HG02678 (cell line): ENCODE data around the gene MEG3.

Experiments used
- ATAC-seq: cut with Tn5 transposase; IDR thresholded peaks from one replicate; pipeline ENCODE4 v1.9.1; 2021; ENCODE audit warnings: mild to moderate bottlenecking, moderate library complexity; ENCODE audit not compliant: unreplicated experiment

Gene MEG3

DNA sequence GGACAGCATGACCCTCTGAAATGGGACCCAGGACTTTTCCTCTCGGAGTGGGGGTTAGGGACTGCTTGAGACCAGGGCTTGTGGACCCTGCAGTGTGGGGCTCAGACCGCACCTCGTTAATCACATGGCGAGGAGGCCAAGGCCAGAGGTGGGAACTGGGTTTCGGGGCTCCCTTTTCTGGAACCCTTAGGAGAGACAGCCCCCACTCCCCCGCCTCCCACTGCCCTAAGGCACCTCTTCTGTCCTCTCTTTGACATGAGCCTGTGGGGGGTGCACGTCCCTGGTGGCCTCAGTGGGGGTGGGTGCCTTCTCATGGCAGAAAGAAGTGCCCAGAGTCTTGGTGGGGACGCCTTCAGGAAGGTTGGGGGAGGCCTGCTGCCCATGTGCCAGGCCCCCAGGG is 53.3 kb downstream of the MEG3 start:
- ATAC-seq, result no peak

DNA sequence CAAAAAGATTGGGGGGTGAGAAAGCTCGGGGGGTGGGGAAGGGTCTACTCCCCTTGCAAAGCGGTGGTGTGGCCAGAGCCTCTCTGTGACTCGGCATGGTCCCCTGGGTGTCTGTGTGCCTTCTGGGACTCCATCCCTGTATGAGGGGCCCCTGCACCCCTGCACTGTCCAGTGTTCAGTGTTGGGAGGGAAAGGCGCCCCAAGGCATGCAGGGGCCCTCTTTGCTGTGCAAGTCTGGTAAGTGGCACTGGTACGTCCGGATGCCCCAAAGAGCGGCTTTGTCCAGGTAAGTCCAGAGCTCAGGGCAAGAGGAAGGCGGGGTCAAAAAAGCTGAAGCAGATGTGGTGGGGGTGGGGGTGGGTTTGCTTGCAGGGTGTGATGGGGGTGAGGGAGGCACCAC is 53.9 kb downstream of the MEG3 start:
- ATAC-seq, result no peak

DNA sequence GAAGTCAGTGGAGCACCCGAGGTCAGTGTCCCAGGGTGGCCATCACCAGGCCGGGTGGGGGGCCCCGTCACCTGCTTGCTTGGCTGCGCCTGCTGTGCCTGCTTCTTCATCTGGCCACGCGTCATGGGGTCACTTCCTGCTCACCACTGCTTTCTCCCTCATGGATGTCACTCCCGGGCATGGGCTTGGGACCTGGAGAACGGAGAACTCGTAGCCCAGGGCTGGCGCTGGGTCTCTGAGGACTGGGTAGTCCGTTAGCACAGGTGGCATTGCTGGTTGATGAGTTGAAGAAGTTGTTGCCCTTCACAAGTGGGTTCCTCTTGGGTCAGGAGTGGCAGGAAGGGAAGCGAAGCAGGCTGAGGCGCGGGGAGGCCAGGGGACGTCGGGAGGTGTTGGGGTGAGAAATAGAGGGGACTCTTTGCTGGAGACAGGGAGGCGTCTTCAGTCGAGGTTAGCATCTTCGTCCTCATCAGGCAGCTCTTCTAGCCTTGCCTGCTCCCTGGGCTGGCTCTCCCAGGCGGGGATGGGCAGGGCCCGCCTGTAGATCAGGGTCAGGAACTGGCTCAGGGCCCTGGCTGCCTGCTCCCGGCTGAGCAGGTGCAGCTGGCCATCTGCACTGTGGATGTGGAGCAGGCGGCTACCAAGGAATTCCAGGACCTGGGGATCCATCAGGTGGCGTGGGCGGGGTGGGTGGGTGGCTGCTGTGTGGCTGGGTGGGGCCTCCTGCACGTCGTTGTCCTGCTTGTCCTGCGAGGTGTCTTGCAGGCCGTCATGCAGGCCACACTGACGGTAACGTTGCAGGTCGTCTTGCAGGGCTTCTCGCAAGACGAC is 54.6 kb downstream of the MEG3 start:
- no peak for ATAC-seq

DNA sequence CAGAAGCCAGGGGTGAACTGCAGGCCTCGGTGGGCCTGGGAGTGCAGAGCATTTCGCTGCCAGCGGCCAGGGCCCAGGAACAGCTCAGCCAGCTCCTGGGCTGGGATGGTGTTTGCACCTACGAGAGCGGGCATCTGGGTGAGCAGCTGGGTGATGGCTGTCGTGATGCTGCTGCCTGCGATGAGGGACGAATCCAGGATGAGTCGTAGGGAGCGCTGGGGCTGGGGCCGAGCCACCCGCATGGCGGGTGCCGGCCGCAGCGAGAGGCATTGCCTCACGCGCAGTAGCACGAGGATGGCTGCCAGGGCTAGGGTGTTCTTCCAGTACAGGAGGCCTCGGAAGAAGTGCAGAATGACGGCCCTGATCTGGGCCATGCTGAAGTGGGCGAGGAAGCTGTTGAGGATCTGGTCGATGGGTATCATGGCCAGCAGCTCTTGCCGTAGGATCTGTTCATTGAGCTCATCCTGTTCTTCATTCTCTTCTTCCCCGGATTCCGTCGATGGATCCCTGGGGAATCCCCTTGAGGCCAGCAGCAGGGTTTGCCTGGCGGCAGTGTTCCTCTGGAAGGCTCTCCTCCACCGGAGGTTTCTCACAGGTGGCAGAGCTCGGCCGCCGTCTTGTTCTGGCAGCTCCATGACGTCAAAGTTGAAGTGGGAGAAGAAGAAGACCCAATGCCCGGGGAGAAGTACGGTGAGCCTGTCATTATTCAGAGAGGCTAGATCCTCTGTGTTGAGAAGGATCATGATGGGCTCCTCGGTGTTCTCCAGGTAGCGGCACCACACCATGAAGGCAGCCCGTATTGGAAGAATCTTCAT is 55.5 kb downstream of the MEG3 start:
- ATAC-seq, result no peak

DNA sequence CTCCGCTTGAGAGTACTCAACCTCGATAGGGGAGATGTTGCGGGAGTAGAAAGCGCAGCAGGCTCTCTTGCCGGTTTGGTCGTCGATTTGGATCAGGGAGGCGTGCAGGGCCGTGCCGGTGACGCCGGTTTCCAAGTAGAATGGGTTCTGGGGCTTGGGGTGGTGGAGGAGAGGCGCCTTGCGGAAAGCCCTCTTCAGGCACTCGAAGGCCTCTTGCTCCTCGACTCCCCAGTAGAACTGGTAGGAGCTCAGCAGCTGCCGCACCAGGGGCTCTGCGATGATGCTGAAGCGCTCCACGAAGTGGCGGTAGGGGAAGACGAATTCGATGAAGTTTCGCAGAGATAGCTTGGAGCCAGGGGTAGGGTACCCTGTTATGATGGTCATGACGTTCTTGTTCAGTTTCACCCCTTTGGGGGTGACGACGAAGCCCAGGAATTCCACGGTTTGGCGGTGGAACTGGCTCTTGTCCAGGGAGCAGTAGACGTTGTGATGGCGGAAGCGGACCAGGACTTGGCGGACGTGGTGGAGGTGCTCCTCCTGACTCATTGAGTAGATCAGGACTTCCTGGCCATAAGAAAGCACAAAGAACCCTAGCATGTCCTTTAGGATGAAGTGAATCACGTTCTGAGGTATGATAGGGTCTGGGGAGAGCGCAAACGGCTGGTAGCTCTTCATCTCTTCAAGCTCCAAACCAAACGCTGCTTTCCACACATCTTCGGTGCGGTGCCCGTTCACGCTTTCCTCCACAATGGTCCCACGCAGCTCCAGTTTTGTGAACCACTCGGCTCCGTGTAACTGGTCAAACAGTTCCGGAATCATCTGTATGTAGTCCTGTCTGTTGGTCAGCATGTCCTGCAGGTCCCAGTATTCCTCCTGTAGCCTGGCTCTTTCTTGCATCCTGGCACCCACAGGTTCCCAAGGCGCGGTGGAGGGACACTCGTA is 56.4 kb downstream of the MEG3 start:
- no peak for ATAC-seq

DNA sequence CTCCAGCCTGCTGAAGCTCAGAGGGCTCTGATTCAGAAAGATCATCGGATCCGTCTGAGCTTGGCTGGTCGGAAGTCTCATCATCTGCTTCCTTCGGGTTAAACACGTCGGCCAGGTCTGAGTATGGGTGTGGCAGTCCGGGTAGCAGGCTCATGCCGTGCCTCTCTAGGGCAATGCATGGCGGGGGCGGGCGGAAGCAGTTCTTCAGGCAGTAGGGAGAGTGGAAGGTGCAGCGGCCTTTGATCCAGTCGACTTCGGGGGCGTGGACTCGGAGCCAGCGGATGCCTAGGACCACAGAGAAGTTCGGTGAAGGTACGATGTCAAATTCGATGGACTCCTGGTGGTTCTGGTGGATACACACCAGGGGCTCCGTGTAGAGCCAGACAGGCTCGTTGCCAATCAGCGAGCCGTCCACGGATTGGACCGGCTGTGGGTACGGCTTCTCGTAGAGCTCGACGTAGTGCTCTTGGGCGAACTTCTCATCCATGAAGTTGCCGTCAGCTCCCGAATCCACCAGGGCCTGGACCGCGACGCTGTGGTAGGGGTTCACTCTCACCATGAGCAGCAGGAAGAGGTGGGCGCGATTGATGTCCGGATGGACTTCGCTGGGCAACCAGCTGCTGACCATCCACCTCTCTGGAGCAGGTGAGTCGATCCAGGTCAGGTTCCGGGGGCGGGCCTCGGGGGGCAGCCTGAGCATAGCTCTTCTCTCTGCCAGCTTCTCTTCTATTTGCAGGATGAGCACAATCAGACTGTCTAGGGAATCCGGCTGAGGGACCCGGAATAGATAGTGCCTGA is 57.3 kb downstream of the MEG3 start:
- no peak for ATAC-seq

DNA sequence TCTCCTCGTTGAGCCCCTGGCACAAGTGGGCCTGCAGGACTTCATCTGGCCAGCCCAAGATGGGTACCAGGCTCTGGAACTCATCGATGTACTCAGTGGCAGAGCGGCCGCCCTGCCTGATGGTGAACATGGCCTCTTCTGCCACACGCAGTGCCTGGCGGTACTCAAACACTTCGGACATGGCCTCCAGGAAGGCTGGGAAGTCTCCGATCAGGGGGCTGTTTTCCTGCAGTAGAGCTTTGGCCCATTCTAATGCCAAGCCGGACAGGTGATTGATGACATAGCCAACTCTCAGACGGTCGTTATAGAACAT is 57.8 kb downstream of the MEG3 start:
- ATAC-seq, result no peak

DNA sequence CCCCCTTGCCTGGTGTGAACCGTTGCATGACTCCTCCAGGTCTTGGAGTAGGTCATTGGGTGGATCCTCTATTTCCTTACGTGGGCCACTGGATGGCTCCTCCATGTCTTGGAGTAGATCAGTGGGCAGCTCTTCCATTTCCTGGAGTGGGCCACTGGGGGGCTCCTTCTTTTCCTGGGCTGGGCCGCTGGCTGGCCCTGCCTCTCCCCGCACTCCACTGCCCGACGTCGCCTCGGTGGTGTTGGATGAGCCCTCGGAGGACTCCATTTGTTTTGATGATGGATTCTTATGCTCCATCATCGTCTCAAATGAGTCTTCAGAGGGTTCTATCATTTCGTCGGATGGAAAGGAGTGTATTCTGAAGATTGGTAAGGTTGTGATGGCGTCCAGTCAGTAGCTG is 58.5 kb downstream of the MEG3 start:
- no peak for ATAC-seq

DNA sequence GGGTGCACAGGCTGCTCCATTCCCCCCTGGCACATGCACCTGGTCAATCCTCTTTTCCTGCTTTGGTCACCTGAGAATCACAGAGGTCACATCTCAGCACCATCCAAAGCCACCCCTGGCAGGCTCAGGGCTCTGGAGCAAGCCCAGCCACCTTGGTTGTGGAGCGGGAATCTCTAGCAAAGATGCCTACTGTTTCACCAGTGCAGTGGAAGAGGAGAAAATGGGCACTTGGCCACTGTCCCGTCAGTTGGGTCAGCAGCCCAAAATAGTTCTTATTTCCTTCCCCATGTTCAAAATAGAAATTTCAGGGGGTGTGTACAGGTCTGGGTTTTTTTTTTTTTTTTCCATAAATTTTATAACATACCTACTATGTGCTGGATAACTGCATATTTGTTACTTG is 59.3 kb downstream of the MEG3 start:
- no peak for ATAC-seq

DNA sequence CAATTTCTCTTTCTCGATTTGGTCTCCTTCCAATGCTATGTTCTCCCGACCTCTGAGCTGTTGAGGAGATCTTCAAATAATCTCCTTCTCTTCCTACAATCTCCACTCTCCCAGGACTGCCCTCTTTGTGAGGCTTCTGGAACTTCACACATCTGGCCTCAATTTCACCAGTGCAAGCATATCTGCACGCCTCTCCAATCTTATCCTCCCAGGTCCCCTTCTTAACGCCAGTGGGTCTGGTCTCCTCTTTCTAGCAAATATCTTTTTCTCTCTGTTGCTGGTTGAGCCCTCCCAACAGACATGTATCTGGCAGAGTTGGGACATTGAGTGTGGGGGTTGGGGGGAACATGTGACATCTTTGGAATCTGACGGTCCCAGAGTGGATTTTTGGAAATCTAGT is 59.7 kb downstream of the MEG3 start:
- ATAC-seq, result no peak

DNA sequence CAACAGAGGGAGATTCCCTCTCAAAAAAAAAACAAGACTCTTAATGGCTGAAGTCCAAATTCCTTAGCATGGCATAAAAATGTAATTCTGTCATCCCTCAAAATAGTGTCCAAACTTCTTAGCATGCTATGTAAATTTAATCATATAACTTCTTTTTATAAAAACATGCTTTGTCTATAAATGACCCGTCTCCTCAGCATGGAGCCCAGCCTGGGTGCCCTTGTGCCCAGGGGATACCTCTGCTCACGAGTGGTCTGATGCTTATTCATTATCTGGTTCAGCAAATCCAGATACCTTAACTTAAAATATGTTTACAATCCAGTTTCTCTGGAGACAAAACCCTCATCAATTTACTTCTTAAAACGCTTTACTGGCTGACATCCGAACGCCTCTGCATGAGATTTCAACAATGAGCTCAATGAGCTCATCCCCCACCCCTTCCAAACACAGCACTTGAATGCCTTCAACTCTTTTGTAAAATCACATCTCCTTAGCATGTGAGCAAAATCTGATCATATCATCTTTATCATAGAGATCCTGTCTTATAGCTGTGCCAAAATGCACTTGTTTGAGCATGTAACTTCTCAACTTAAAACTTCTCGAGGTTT is 61.9 kb downstream of the MEG3 start:
- ATAC-seq, result no peak

DNA sequence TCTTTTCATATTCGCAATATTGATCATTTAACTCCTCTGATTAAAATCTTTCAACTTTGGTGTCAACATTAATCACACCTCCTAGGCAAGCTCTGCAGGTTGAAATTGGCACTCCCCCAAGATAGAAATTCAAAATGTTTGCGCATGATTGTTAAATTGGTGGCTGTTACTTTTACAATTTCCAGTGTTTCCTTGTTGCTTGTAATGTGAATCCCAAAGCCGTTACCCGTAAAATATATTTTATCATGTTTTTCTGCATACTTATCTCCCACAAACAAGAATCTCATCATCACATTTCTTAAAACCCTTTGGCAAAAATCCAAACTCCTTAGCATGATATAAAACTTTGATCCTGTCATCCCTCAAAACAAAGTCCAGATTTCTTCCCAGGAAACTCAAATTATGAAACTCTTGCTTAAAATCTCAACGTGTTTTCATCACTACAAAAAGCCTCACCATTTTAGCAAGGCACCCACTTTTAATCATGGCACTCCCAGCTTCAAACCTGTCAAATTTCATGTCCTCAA is 62.9 kb downstream of the MEG3 start:
- ATAC-seq, result no peak

DNA sequence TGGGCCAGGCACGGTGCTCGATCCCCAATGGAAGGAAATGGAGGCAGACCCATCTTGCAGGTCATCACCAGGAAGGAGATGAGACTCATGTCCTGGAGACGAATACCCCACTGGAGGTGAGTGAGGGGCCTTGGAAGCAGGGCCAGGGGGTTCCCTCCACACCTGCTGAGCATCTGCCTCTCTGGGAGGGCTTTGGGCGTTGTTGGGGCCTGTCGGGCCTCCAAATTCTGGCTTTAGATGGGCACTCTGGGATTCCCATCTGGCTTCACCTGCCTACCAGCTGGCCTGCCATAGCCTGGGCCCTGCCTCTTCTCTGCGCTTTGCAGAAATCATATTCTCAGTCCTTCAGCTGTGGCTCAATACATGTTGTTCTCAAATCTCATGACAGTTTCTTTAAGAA is 63.7 kb downstream of the MEG3 start:
- ATAC-seq, result no peak

DNA sequence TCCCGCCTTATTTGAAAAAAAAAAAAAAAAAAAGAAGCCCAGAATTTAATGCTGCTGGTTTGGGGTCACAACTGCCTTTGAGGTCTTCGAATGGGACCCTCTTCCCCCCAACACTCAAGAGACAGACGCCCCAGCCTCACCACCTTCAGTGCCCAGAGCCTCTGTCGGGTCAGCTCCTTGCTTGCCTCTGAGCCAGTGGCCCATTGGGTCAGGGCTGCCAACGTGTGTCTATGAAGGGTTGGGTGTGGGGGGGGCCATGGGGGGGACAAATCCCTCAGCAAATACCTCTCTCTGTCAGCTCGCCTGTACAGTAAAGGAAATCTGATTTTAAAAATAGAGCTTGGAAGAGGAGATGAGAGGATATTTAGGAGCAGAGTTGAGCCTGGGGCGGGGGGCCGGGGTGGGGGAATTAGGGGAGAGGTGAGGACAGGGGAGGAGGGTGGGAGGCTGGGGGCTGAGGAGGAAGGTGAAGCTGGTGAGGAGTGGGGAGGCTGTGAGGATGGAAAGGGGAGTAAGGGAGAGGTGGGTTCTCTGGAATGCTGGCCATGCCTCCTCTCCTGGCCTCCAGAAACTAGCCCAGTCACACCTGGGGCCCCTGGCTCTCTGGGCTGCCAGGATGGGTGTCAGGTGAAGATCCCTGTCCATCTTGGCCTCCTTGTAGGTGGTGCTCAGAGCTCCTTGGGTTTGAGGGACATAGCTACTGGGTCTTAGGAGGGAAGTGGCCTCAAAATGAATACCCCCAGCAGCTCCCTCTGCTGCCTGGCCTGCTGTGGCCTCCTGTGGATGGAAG is 64.3 kb downstream of the MEG3 start:
- ATAC-seq, result no peak

DNA sequence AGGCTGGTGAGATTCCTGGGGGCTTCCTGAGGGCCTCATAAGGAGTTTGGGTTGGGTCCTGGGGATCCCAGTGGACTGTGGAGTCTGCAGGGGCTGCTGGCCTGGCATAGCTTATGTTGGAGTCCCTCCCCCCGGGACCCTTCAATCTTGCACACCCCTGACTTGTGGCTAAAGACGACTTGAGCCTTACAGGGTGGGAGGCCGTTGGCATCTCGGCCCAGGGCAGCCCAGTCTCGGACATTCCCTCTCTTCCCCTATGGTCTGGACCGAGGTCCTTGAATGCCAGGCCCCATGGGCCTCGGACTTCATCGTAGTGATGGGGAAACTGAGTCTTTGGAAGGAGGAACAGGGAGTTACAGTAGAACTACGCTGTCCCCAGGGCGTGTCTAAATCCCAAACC is 65.1 kb downstream of the MEG3 start:
- ATAC-seq, result no peak

DNA sequence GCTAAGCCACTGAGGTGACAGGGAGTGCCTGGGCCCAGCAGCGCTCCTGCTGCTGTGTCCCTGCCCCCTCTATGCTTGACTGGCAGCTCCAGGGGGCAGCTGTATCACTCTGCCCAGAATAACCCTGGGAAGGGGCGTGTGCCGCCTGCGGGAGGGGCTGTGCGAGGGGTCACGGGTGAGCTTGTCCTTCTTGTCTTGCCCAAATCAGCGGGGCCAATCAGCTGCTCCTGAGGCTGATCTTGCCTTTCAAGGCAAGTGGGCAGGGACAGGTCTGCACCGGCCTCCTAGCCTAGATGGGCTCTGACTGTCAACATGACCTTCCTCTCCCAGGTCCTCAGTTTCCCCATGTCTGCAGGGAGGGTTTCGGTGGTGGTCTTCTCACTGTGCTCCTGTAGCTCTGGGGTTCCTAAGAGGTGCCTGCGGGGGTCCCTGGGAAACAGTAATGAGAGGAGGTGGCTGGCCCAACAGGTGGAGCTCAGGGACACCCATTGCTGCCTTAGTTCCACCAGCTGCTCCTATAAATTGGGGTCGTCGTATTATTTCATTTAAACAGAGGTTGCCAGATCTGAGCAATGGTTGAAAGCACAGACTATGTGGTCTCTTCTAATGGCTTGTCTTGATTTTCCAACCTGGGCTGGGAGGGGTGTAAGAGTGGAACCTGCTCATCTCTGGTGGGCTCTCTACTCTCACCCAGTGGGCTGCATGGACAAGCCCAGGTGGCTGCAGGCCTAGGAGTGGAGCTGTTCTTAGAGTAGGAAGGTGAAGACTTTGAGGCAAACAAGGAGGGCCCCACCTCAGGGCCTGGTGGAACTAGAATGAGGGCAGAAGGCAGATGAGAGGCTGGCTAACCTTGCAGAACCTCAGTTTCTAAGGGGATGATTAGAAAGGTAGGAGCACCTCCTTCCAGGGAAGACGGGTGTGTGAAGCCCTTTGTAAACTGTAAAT is 65.9 kb downstream of the MEG3 start:
- ATAC-seq, result no peak

DNA sequence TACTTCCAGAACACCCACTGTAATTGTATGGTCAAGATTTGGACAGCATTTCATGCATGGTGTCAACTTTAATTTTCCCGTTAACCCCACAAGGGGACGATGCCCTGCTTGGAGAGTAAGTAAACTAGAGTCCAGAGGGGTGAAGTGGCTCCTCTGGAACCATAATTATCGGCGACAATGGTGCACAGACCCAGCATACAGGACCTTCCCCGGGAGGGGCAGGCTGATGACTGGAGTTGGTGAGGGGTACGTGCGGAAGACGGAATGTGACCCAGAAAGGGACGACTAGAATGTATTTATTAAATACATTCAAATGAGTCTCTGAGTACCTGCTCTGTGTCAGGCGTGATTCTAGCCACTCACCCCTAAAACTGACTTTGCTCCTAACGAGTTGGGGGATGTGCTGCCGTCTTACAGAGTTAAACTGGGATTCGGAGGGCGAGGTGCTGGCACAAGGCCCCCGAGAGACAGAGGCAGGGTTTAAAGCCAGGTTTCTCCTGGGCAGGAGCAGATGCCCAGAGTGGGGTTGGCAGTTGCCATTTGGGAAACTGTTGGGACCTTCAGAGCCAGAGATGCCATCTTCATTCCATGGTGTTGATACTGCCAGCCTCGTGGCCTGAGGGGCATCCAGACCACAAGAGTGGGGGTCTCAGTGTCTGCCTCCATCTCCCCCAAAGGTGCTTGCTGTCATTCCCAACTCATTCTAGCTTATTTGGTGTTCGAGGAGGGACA is 66.7 kb downstream of the MEG3 start:
- no peak for ATAC-seq
